Measurements from ENCODE around the gene PIGU. TPM values are rescaled to one million over a fixed set of nuclear protein-coding genes. Genes with fewer than 3 reads are reported as not detected.
A peak's percentile ranks its signal among the peaks of the same experiment; 100 is the strongest.
"Not testable (repeated sequence)": the region's sequence is repeated elsewhere in the genome, so short reads cannot be mapped to it uniquely, and the experiment has no call there.

PIGU gene
- total and polyA plus RNA-seq, 7 donors: 6.6 to 26.8 (median 11.1) TPM

DNA sequence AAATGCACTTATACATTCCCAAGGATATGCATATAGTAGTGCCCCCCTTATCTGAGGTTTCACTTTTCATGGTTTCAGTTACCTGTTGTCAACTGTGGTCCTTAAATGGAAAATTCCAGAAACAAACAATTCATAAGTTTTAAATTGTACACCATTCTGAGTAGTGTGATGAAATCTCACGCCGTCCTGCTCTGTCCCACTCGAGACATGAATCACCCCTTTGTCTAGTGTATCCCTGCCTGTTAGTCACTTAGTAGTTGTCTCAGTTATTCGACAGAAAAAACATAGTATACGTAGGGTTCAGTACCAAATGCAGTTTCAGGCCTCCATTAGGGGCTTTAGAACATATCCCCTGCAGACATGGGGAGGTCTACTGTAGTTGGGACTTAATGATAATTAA is 61.4 kb downstream of the PIGU start:
- intact Hi-C loops (cut with DNase I): no loop called here
- no peaks in the 10 kb centered on the region for H3K27me3 ChIP-seq
- H3K4me3 ChIP-seq: no peak overlapping the region
- H3K4me1 ChIP-seq: no peaks in the 10 kb centered on the region
- peaks cover 0 to 22% (median 3%) of the 10 kb centered on the region in 4 donors for H3K36me3 ChIP-seq
- TF ChIP-seq EP300 (IDR thresholded peaks at IDR 0.05): no peak
- no peak for DNase-seq
- H3K27ac ChIP-seq: no peak overlapping the region
- no peaks in the 10 kb centered on the region for H3K9me3 ChIP-seq
- 92 to 97% methylated on average over 5 of the region's 5 CpGs for WGBS, 2 donors

DNA sequence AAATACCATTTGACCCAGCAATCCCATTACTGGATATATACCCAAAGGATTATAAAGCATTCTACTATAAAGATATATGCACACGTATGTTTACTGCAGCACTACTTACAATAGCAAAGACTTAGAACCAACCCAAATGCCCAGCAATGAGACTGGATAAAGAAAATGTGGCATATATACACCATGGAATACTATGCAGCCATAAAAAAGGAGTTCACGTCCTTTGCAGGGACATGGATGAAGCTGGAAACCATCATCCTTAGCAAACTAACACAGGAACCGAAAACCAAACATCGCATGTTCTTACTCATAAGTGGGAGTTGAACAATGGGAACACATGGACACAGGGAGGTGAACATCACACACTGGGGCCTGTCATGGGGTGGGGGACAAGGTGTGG is 64.9 kb downstream of the PIGU start:
- intact Hi-C loops (cut with DNase I); H3K4me3 ChIP-seq; H3K27ac ChIP-seq; H3K4me1 ChIP-seq; H3K27me3 ChIP-seq; DNase-seq; H3K9me3 ChIP-seq: not testable (repeated sequence)
- WGBS, 2 donors: 97 to 98% methylated on average over 4 of the region's 4 CpGs
- peaks cover 0 to 22% (median 3%) of the 10 kb centered on the region in 4 donors for H3K36me3 ChIP-seq

DNA sequence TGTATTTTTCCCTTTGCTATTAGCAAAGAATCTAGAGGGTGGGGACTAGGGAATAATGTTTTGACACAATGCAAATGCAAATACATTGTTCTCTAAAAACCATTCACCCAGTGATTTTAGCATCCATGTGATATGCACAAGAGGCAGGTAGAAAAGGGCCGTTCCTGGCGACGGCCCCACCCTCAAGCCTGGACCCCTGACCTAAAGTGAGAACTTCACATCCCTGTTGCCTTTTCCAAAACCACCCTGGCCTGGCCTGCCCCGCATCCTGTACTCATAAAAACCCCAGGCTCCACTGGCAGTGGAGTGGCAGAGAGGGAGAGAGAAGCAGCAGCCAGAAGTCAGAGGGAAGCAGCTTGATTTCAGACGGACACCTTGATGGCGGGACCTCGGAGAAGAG is 69.8 kb downstream of the PIGU start:
- no peak overlapping the region for H3K4me3 ChIP-seq
- intact Hi-C loops (cut with DNase I): no loop called here
- no peak for TF ChIP-seq CTCF (IDR thresholded peaks at IDR 0.05)
- no peak for TF ChIP-seq POLR2AphosphoS5 (IDR thresholded peaks at IDR 0.05)
- no peak for TF ChIP-seq EP300 (IDR thresholded peaks at IDR 0.05)
- TF ChIP-seq POLR2A (IDR thresholded peaks at IDR 0.05): no peak

DNA sequence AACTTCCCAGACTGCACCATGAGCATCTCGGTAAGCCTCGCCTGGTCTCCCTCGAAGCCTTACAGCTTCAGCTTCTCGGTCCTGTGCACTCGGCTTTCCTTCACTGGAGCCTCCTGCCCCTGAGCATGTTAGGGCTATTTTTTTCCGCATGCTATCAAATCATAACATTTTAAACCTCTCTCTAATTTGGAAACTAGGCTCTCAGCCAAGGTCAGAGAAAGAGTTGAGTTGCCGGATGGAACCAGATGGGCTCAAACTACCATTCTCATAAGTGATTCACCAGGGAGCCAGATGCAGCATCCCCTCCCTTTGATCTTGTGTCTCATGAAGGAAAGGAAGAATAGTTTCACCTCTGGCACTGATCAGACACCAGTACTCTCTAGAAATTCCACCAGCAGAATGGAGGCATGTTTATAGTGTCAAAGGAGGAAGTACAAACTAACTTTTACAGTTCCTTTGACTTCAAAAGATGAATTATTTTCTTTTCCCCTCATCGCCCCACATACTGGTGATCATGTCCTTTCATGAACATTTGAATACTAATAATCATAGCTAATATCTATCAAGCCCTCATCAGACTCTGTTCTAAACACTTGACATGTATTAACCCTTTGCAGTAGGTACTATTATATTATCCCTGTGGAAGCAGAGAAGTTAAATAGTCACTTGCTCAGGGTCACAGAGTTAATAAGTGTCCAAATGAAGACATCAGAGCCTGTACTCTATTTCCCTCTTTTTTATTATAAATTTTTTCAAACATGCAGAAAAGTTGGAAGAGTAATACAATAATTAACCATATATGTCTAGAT is 71.7 kb downstream of the PIGU start:
- Histone ChIP-seq H3K36me3 (no peaks in the 10 kb centered on the region), H3K4me1 (peaks cover 0 to 25% (median 19%) of the 10 kb centered on the region in 4 donors), H3K27ac (peak overlapping the region in 2 of 4 donors; percentile 50 to 61), H3K9me3 (no peaks in the 10 kb centered on the region), H3K4me3 (no peak overlapping the region), H3K27me3 (no peaks in the 10 kb centered on the region)
- DNase-seq: no peak
- TF ChIP-seq CTCF (IDR thresholded peaks at IDR 0.05) (no peak), POLR2A (IDR thresholded peaks at IDR 0.05) (no peak), EP300 (IDR thresholded peaks at IDR 0.05) (no peak), POLR2AphosphoS5 (IDR thresholded peaks at IDR 0.05) (no peak)
- WGBS, 2 donors: 69% methylated on average over 8 of the region's 8 CpGs
- intact Hi-C loops (cut with DNase I): no loop called here

More for the DNA sequence above, 69.8 kb downstream of the PIGU start:
- Histone ChIP-seq H3K4me1 (peaks cover 0 to 11% (median 4%) of the 10 kb centered on the region in 4 donors), H3K9me3 (no peaks in the 10 kb centered on the region), H3K36me3 (no peaks in the 10 kb centered on the region), H3K27me3 (no peaks in the 10 kb centered on the region), H3K27ac (no peak overlapping the region)
- WGBS, 2 donors: 94 to 97% methylated on average over 7 of the region's 7 CpGs
- no peak for DNase-seq

DNA sequence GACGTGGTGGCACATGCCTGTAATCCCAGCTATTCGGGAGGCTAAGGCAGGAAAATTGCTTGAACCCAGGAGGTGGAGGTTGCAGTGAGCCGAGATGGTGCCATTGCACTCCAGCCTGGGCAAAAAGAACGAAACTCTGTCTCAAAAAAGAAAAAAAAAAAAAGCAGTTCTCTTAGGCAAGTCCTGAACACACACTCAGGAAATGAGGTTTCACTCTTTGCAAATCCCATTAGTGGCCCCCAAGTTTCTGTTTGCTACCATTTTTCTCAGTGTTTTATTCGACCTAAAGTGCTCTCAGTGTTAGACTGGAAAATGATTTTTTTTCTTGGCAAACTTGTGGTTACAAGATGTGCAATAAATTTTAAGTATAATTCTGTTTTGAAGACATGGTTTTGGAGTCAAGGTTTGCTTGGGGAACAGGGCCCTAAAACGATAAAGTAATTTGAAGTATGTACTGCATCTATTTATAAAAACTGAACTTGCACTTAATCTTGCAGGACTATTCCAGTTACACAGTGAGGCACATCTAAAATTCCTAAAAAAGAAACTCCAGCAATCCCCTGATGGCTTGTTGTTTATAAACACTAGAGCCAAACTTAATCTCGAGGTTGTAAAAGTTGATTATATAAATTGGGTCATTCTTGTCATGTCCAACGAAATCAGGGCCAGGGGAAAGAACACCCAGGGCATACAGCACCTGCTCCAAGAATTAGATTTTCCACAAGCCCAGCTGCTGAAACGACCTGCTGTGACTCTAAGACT is 75.8 kb downstream of the PIGU start:
- peak in 2 of 4 donors; percentile 33 to 49 for TF ChIP-seq POLR2AphosphoS5 (IDR thresholded peaks at IDR 0.05)
- no peak for TF ChIP-seq EP300 (IDR thresholded peaks at IDR 0.05)
- no peak for TF ChIP-seq POLR2A (IDR thresholded peaks at IDR 0.05)
- TF ChIP-seq CTCF (IDR thresholded peaks at IDR 0.05): no peak
- Histone ChIP-seq H3K36me3 (no peaks in the 10 kb centered on the region), H3K4me1 (peaks cover 0 to 25% (median 19%) of the 10 kb centered on the region in 4 donors), H3K4me3 (no peak overlapping the region), H3K27ac (peak overlapping the region; percentile 57 to 75 (median 63)), H3K27me3 (no peaks in the 10 kb centered on the region), H3K9me3 (no peaks in the 10 kb centered on the region)
- DNase-seq: no peak
- WGBS, 2 donors: 23 to 47% methylated on average over 9 of the region's 9 CpGs
- intact Hi-C loops (cut with DNase I): no loop called here
